Sigmoid colon (tissue), 7 donors: ENCODE results near the gene TRIM69. TPM values are rescaled to one million over a fixed set of nuclear protein-coding genes. Genes with fewer than 3 reads are reported as not detected.
"Not testable (repeated sequence)": the region's sequence is repeated elsewhere in the genome, so short reads cannot be mapped to it uniquely, and the experiment has no call there.

Experiments
- DNase-seq: peaks from one replicate; pipeline ENCODE4 v3.0.0-alpha.2; 2019
- H3K27ac ChIP-seq, 4 donors: fragments of 200-600 bp; sonication (generic); one replicate each; pipeline ENCODE4 v1.5.1; 2016 to 2019; ENCODE audit warnings: mild to moderate bottlenecking in 1 of 4
- H3K27me3 ChIP-seq, 3 donors: fragments of 200-600 bp; sonication (generic); one replicate each; pipeline ENCODE4 v1.5.1; 2019; ENCODE audit warnings: mild to moderate bottlenecking in 1 of 3
- H3K36me3 ChIP-seq, 4 donors: fragments of 200-600 bp; sonication (generic); one replicate each; pipeline ENCODE4 v1.5.1; 2016 to 2019
- H3K4me1 ChIP-seq, 4 donors: fragments of 200-600 bp; sonication (generic); one replicate each; pipeline ENCODE4 v1.5.1; 2017 to 2019
- H3K4me3 ChIP-seq, 4 donors: fragments of 200-600 bp; sonication (generic); one replicate each; pipeline ENCODE4 v1.5.1; 2017 to 2019; ENCODE audit warnings: mild to moderate bottlenecking in 2 of 4, moderate library complexity in 1 of 4
- H3K9me3 ChIP-seq, 4 donors: fragments of 200-600 bp in 3 of 4; sonication (generic) in 3 of 4; one replicate each; pipeline versions ENCODE4 v1.5.1 to v1.6.1; 2013 to 2019
- EP300 ChIP-seq, 4 donors: sonication (generic); formaldehyde crosslinking; IDR thresholded peaks; one replicate each; pipeline ENCODE4 v1.6.1; 2017; ENCODE audit warnings: antibody characterized with exemption in 4 of 4
- POLR2A ChIP-seq, 2 donors: fragments of 450-650 bp; IDR thresholded peaks; one replicate each; pipeline ENCODE4 v1.6.1; 2016; ENCODE audit warnings: antibody characterized with exemption in 2 of 2, mild to moderate bottlenecking in 2 of 2, moderate library complexity in 2 of 2
- POLR2AphosphoS5 ChIP-seq, 4 donors: sonication (generic); formaldehyde crosslinking; IDR thresholded peaks; one replicate each; pipeline ENCODE4 v1.6.1; 2017; ENCODE audit warnings: antibody characterized with exemption in 4 of 4
- WGBS, 2 donors: extraction: QIAGEN DNeasy Blood & Tissue Kit; methylation state at CpG; one replicate each; pipeline ENCODE4 v1.1.7; 2013; 5-methylcytosine and 5-hydroxymethylcytosine counted together
- intact Hi-C: fragments of 100-400 bp; cut with DNase I; formaldehyde crosslinking; loops from one replicate; pipeline ENCODE4 v1.15.1; 2023
- polyA plus RNA-seq, 3 donors: library from polyadenylated mRNA; stranded (reverse); fragments of 200-250 nt; gene quantifications; one replicate each; pipeline ENCODE4 v1.2.3, GENCODE V29; 2013
- total RNA-seq, 4 donors: library from RNA; depleted of rRNA; stranded (reverse); fragments of >200 nt; gene quantifications; one replicate each; pipeline ENCODE4 v1.1.0, GENCODE V29; 2016
- TF ChIP-seq, protein P1 (sequence below), 4 experiments: fragments of 450-650 bp in 3 of 4; fragments of 200-600 bp in 1 of 4; IDR thresholded peaks; one replicate each; pipeline ENCODE4 v1.5.1; 2016 to 2019; ENCODE audit warnings: antibody characterized with exemption in 4 of 4, mild to moderate bottlenecking in 3 of 4, moderate library complexity in 2 of 4
- donor health status: healthy with polysubstance abuse.
- donor health status: Bipolar disorder and iron deficiency.
- donor health status: healthy.

The TRIM69 gene
- total and polyA plus RNA-seq, 7 donors, result 12.6 to 38.6 (median 25.7) TPM

DNA sequence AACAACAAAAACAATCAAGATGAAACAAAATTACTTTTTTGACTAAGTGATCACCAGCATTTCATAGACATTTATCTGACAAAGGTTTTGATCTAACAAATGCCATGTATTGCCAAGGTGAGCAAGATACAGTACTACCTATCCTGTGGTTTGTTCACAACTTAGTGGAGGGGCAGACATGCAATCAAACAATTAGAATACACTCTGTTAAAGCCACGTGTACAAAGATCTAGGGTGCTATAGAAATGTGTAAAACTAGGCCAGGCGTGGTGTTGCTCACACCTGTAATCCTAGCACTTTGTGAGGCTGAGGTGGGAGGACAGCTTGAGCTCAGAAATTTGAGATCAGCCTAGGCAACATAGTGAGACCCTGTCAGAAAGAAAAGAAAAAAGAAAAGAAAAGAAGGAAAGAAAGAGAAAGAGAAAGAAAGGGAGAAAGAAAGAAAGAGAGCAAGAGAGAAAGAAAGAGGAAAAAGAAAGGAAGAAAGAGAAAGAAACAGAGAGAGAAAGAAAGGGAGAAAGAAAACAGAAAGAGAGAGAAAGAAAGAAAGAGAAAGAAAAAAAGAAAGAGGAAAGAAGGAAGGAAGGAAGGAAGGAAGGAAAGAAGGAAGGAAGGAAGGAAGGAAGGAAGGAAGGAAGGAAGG lies 1.4 kb upstream of the TRIM69 start:
- peak overlapping the region in 3 of 4 donors; percentile 4 to 57 (median 55) for H3K27ac ChIP-seq
- WGBS, 2 donors, result 44 to 57% methylated on average over 2 of the region's 2 CpGs
- TF ChIP-seq, protein P1, sequence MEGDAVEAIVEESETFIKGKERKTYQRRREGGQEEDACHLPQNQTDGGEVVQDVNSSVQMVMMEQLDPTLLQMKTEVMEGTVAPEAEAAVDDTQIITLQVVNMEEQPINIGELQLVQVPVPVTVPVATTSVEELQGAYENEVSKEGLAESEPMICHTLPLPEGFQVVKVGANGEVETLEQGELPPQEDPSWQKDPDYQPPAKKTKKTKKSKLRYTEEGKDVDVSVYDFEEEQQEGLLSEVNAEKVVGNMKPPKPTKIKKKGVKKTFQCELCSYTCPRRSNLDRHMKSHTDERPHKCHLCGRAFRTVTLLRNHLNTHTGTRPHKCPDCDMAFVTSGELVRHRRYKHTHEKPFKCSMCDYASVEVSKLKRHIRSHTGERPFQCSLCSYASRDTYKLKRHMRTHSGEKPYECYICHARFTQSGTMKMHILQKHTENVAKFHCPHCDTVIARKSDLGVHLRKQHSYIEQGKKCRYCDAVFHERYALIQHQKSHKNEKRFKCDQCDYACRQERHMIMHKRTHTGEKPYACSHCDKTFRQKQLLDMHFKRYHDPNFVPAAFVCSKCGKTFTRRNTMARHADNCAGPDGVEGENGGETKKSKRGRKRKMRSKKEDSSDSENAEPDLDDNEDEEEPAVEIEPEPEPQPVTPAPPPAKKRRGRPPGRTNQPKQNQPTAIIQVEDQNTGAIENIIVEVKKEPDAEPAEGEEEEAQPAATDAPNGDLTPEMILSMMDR (IDR thresholded peaks at IDR 0.05), result no peak
- TF ChIP-seq POLR2AphosphoS5 (IDR thresholded peaks at IDR 0.05), result no peak
- no peak for TF ChIP-seq EP300 (IDR thresholded peaks at IDR 0.05)
- TF ChIP-seq POLR2A (IDR thresholded peaks at IDR 0.05), result no peak
- H3K27me3 ChIP-seq, result no peaks in the 10 kb centered on the region
- H3K36me3 ChIP-seq, result peaks cover 0 to 11% (median 0%) of the 10 kb centered on the region in 4 donors
- DNase-seq, result no peak
- intact Hi-C loops, result loop anchor here (5.0 to 10.0 kb wide), 2 partner anchors 160 to 198 kb away; partner anchors contain the start of gene EIF3J
- H3K4me3 ChIP-seq, result no peak overlapping the region
- peaks cover 0 to 20% (median 16%) of the 10 kb centered on the region in 4 donors for H3K4me1 ChIP-seq
- no peaks in the 10 kb centered on the region for H3K9me3 ChIP-seq

DNA sequence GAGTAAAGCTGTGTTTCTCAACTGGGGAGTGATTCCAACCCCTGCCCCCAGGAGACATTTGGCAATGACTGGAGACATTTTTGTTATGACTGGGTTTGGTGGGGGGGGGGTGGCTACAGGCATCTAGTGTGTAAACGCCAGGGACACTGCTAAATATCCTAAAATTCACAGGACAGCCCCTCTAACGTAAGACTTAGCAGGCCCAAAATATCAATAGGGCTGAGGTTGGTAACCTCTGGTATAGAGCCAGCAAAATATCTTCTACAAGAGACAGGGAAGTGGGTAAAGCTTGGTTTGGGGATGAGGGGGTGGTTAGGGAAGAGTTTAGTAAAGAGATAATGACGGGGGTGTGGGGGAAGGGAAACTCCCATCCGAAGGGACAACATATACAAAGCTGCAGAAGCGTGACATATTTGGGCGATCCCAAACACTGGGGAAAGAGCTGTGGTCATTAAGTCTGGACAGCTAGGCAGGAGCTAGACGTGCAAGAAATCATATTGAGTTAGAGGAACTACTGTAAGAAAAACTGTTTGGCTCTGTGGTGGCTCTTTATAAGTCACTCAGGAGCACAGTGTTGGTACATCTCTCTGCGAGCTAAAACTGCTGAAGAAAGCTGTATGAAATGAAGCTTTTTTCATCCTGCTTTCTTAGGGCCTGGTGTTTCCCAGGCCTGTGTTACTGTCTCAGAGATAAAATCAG lies 697 bp upstream of the TRIM69 start:
- Histone ChIP-seq H3K9me3 (no peaks in the 10 kb centered on the region), H3K4me3 (no peak overlapping the region), H3K27ac (peak overlapping the region; percentile 24 to 57 (median 54)), H3K27me3 (no peaks in the 10 kb centered on the region), H3K4me1 (peaks cover 0 to 13% (median 9%) of the 10 kb centered on the region in 4 donors), H3K36me3 (peaks cover 0 to 11% (median 0%) of the 10 kb centered on the region in 4 donors)
- peak; percentile 69 for DNase-seq
- 55 to 72% methylated on average over 8 of the region's 8 CpGs for WGBS, 2 donors
- intact Hi-C loops, result loop anchor here (10.0 kb wide), 1 partner anchor 161 kb away; no protein-coding TSS in a partner anchor
- no peak for TF ChIP-seq EP300 (IDR thresholded peaks at IDR 0.05)
- TF ChIP-seq, protein P1 (IDR thresholded peaks at IDR 0.05), result no peak
- no peak for TF ChIP-seq POLR2A (IDR thresholded peaks at IDR 0.05)
- TF ChIP-seq POLR2AphosphoS5 (IDR thresholded peaks at IDR 0.05), result no peak

DNA sequence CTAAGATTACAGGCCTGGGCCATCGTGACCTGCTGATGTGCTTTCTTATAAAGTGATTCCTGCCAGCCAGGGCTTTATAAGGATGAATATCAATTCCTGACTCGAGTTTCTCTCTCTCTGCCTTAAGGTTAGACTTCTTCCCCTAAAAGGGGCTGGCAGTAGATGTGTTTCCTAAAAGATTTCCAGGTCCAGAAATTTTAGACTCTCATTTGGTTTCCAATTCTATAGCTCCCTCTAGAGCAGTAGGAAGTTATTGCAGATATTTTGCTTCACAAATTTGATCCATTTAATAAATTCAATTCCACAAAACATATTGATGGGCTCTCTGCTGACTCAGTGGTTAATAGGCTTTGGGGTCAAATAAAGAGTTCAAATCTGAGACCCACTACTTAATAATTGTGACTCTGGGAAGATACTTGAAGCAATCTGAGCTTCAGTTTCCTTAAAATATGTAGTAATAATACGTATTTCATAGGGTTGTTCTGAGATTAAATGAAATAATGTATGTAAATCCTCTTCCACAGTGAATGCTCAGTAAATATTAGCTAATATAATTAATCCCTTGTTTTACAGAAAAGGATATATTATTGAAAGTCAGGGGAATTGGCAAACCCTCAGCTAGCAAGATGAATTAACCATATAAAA lies 2.1 kb downstream of the TRIM69 start:
- TF ChIP-seq, protein P1 (IDR thresholded peaks at IDR 0.05), result peak; percentile 59 to 75 (median 68)
- TF ChIP-seq POLR2A (IDR thresholded peaks at IDR 0.05), result no peak
- TF ChIP-seq POLR2AphosphoS5 (IDR thresholded peaks at IDR 0.05), result peak in 1 of 4 donors; percentile 23
- no peak for TF ChIP-seq EP300 (IDR thresholded peaks at IDR 0.05)
- Histone ChIP-seq H3K27ac (no peak overlapping the region), H3K4me1 (peaks cover 0 to 11% (median 6%) of the 10 kb centered on the region in 4 donors), H3K9me3 (no peaks in the 10 kb centered on the region), H3K36me3 (no peaks in the 10 kb centered on the region), H3K27me3 (no peaks in the 10 kb centered on the region), H3K4me3 (no peak overlapping the region)
- intact Hi-C loops, result loop anchor here (1.0 to 10.0 kb wide), 2 partner anchors 75 to 164 kb away; partner anchors contain the start of gene SPG11
- DNase-seq, result no peak
- WGBS, 2 donors, result 59 to 65% methylated on average over 3 of the region's 3 CpGs

DNA sequence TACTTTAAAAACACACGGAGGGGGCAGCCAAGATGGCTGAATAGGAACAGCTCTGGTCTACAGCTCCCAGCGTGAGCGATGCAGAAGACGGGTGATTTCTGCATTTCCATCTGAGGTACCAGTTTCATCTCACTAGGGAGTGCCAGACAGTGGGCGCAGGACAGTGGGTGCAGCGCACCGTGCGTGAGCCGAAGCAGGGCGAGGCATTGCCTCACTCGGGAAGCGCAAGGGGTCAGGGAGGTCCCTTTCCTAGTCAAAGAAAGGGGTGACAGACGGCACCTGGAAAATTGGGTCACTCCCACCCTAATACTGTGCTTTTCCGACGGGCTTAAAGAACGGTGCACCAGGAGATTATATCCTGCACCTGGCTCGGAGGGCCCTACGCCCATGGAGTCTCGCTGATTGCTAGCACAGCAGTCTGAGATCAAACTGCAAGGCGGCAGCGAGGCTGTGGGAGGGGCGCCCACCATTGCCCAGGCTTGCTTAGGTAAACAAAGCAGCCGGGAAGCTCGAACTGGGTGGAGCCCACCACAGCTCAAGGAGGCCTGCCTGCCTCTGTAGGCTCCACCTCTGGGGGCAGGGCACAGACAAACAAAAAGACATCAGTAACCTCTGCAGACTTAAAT lies 3.0 kb downstream of the TRIM69 start:
- not testable (repeated sequence) for H3K36me3 ChIP-seq, H3K9me3 ChIP-seq, DNase-seq, H3K27ac ChIP-seq, H3K4me3 ChIP-seq, H3K27me3 ChIP-seq
- 71 to 75% methylated on average over 22 to 23 of the region's 24 CpGs for whole genome bisulfite sequencing, 2 donors
- intact Hi-C loops, result loop anchor here (10.0 kb wide), 1 partner anchor 165 kb away; no protein-coding TSS in a partner anchor
- peaks cover 0 to 11% (median 6%) of the 10 kb centered on the region in 4 donors for H3K4me1 ChIP-seq

DNA sequence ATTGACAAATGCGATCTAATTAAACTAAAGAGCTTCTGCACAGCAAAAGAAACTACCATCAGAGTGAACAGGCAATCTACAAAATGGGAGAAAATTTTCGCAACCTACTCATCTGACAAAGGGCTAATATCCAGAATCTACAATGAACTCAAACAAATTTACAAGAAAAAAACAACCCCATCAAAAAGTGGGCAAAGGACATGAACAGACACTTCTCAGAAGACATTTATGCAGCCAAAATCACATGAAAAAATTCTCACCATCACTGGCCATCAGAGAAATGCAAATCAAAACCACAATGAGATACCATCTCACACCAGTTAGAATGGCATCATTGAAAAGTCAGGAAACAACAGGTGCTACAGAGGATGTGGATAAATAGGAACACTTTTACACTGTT lies 7.1 kb downstream of the TRIM69 start:
- H3K27me3 ChIP-seq, H3K4me1 ChIP-seq, intact Hi-C loops, H3K4me3 ChIP-seq, H3K9me3 ChIP-seq, H3K36me3 ChIP-seq, DNase-seq, H3K27ac ChIP-seq: not testable (repeated sequence)
- WGBS, 2 donors, result 96 to 97% methylated on average over 2 of the region's 2 CpGs
